GM12878 (cell line): ENCODE data around the gene TTK. TPM values are rescaled to one million over a fixed set of nuclear protein-coding genes. Genes with fewer than 3 reads are reported as not detected.

Experiments
- ATAC-seq: fragments of 200-7000 bp; cut with Tn5 transposase; 3 replicates; pipeline ENCODE4 v1.9.1; 2020; ENCODE audit warnings: mild to moderate bottlenecking, moderate library complexity
- BruUV-seq: library from RNA; stranded (reverse); fragments of 400-500 nt; replicated peaks from 2 replicates; lab custom pipeline; 2021; lab: Mats Ljungman, UMichigan
- CTCF ChIA-PET: fragments of 300-600 bp; sonication (Branson Sonifier 250); formaldehyde crosslinking; extraction: SDS; loops from one replicate; lab custom pipeline; 2021; ENCODE audit warnings: inconsistent platforms; lab: Yijun Ruan, JAX
- POLR2A ChIA-PET: fragments of 350-600 bp; formaldehyde crosslinking; extraction: SDS; loops from one replicate; lab custom pipeline; 2021; ENCODE audit warnings: inconsistent platforms; lab: Charles Lee
- RAD21 ChIA-PET: fragments of 300-600 bp; sonication (Branson Sonifier 250); formaldehyde crosslinking; loops from one replicate; lab custom pipeline; 2023; ENCODE audit warnings: antibody characterized with exemption; ENCODE audit not compliant: unreplicated experiment; lab: Charles Lee
- SMC1A ChIA-PET: fragments of 300-600 bp; sonication (Branson Sonifier 250); formaldehyde crosslinking; loops from one replicate; lab custom pipeline; 2023; ENCODE audit not compliant: unreplicated experiment, uncharacterized antibody; lab: Charles Lee
- DNase-seq: peaks from one replicate; pipeline ENCODE4 v3.0.0-alpha.2; 2011; ENCODE audit warnings: low read depth, low spot score
- FAIRE-seq: peaks from 3 replicates; lab custom pipeline; 2011; peaks lifted over from hg19 to GRCh38; lab: Jason Lieb, UNC
- H2AFZ ChIP-seq: 2 replicates; pipeline ENCODE4 v1.6.0; 2011; ENCODE audit warnings: low read depth, low read length, control low read depth; ENCODE audit not compliant: control insufficient read depth
- H3K27ac ChIP-seq: 2 replicates; pipeline ENCODE4 v1.5.1; 2011; ENCODE audit warnings: control low read depth; ENCODE audit not compliant: control insufficient read depth, insufficient read depth
- H3K27me3 ChIP-seq, 2 experiments: replicated peaks in 1 of 2; 2 replicates each; pipeline versions ENCODE4 v1.6.0 to v1.6.1; 2011; ENCODE audit warnings: low read length in 1 of 2; ENCODE audit not compliant: control insufficient read depth in 2 of 2, insufficient read depth in 2 of 2
- H3K36me3 ChIP-seq, 2 experiments: 2 replicates each; pipeline ENCODE4 v1.5.1; 2011; ENCODE audit warnings: low read length in 1 of 2; ENCODE audit not compliant: control insufficient read depth in 2 of 2, insufficient read depth in 2 of 2
- H3K4me1 ChIP-seq: 2 replicates; pipeline ENCODE4 v1.6.1; 2011; ENCODE audit warnings: mild to moderate bottlenecking, low read length, moderate library complexity, mixed read lengths; ENCODE audit not compliant: control insufficient read depth, insufficient read depth
- H3K4me2 ChIP-seq: 2 replicates; pipeline ENCODE4 v1.6.0; 2011; ENCODE audit warnings: control low read depth; ENCODE audit not compliant: control insufficient read depth, insufficient read depth
- H3K4me3 ChIP-seq: fragments of 200-600 bp; sonication (generic); 2 replicates; pipeline ENCODE4 v1.5.1; 2016
- H3K79me2 ChIP-seq: 2 replicates; pipeline ENCODE4 v1.6.0; 2011; ENCODE audit warnings: low read length; ENCODE audit not compliant: control insufficient read depth, insufficient read depth
- H3K9ac ChIP-seq: 2 replicates; pipeline ENCODE4 v1.8.0; 2011; ENCODE audit warnings: low read length, control low read depth, mixed read lengths; ENCODE audit not compliant: control insufficient read depth, insufficient read depth
- H3K9me3 ChIP-seq: replicated peaks from 3 replicates; pipeline ENCODE4 v1.5.1; 2011; ENCODE audit warnings: mild to moderate bottlenecking, low read length; ENCODE audit not compliant: control insufficient read depth, insufficient read depth
- H4K20me1 ChIP-seq: 2 replicates; pipeline ENCODE4 v1.6.0; 2011; ENCODE audit not compliant: control insufficient read depth, insufficient read depth
- CBFB ChIP-seq: IDR thresholded peaks from 2 replicates; pipeline ENCODE4 v1.6.1; 2016; ENCODE audit warnings: antibody characterized with exemption, low read depth
- CBX3 ChIP-seq: fragments of 200-600 bp; sonication (generic); IDR thresholded peaks from 2 replicates; pipeline ENCODE4 v1.6.1; 2016; ENCODE audit warnings: low read depth, borderline replicate concordance
- CREM ChIP-seq: IDR thresholded peaks from 2 replicates; pipeline ENCODE4 v1.6.1; 2014; ENCODE audit warnings: antibody characterized with exemption, low read depth
- ELK1 ChIP-seq: IDR thresholded peaks from 2 replicates; pipeline ENCODE4 v1.6.1; 2012; ENCODE audit warnings: low read depth, low read length, improper control_type of control experiment
- FOXM1 ChIP-seq: IDR thresholded peaks from 2 replicates; pipeline ENCODE4 v1.6.1; 2012; ENCODE audit warnings: low read depth, mild to moderate bottlenecking, inconsistent platforms, low read length, moderate library complexity
- IRF5 ChIP-seq: fragments of 450-650 bp; IDR thresholded peaks from 2 replicates; pipeline ENCODE4 v1.6.1; 2017; ENCODE audit warnings: borderline replicate concordance
- KAT2A ChIP-seq: conservative IDR thresholded peaks from 2 replicates; pipeline ENCODE4 v1.6.1; 2011; ENCODE audit warnings: low read depth, low read length; ENCODE audit not compliant: control insufficient read depth
- KDM1A ChIP-seq: fragments of 200-600 bp; sonication (generic); IDR thresholded peaks from 2 replicates; pipeline ENCODE4 v1.6.1; 2016; ENCODE audit warnings: borderline replicate concordance
- MAX ChIP-seq: IDR thresholded peaks from 2 replicates; pipeline ENCODE4 v1.6.1; 2012; ENCODE audit warnings: low read depth, low read length, improper control_type of control experiment
- MEF2B ChIP-seq: fragments of 450-650 bp; IDR thresholded peaks from 2 replicates; pipeline ENCODE4 v1.6.1; 2018; ENCODE audit warnings: mild to moderate bottlenecking, moderate library complexity; ENCODE audit not compliant: partially characterized antibody, poor library complexity, severe bottlenecking
- NFIC ChIP-seq: IDR thresholded peaks from 2 replicates; pipeline ENCODE4 v1.6.1; 2012; ENCODE audit warnings: low read depth, mild to moderate bottlenecking, inconsistent platforms, low read length, moderate library complexity
- SREBF1 ChIP-seq: IDR thresholded peaks from 2 replicates; pipeline ENCODE4 v1.6.1; 2012; ENCODE audit warnings: mild to moderate bottlenecking, low read length
- TCF12 ChIP-seq: IDR thresholded peaks from 2 replicates; pipeline ENCODE4 v1.6.1; 2011; ENCODE audit warnings: low read depth, mild to moderate bottlenecking, low read length
- USF2 ChIP-seq: IDR thresholded peaks from 2 replicates; pipeline ENCODE4 v1.6.1; 2011; ENCODE audit warnings: low read depth, low read length, improper control_type of control experiment, borderline replicate concordance
- ZBTB40 ChIP-seq: fragments of 450-650 bp; IDR thresholded peaks from 2 replicates; pipeline ENCODE4 v1.6.1; 2016; ENCODE audit warnings: mild to moderate bottlenecking, moderate library complexity, borderline replicate concordance
- ZNF274 ChIP-seq: IDR thresholded peaks from one replicate; pipeline ENCODE4 v1.8.0; 2011; ENCODE audit not compliant: insufficient read length, insufficient read depth
- WGBS: methylation state at CpG from one replicate; pipeline ENCODE4 v1.1.6; 2016; ENCODE audit warnings: low lambda C conversion rate; ENCODE audit not compliant: insufficient replicate concordance, insufficient coverage; ENCODE audit errors: missing lambda C conversion rate; 5-methylcytosine and 5-hydroxymethylcytosine counted together
- in situ Hi-C: fragments of 300-500 bp; cut with MboI; formaldehyde crosslinking; loops from 9 replicates; pipeline ENCODE4 v1.14.3; 2018; ENCODE audit warnings: mixed read lengths
- intact Hi-C: fragments of 100-400 bp; cut with micrococcal nuclease; formaldehyde crosslinking; loops from one replicate; pipeline ENCODE4 v1.14.2; 2022; ENCODE audit not compliant: unreplicated experiment
- polyA plus RNA-seq, 11 experiments: library from polyadenylated mRNA; depleted of rRNA in 4 of 11; unstranded in 6 of 11; stranded (reverse) in 5 of 11; fragments of >200 nt; fragmentation: Nextera tagmentation in 4 of 11; fragmentation: Illumina TruSeq in 1 of 11; extraction: Ambion mirVana in 4 of 11; extraction: Trizol in 1 of 11; gene quantifications; 1 replicate in 1 of 11; 2 replicates in 10 of 11; pipeline versions ENCODE4 v1.2.1 to v1.2.3, GENCODE V29; 2011 to 2016; ENCODE audit warnings: inconsistent platforms in 2 of 11, missing spikeins in 2 of 11, low read depth in 1 of 11
- total RNA-seq, 4 experiments: library from RNA; depleted of rRNA in 3 of 4; stranded (reverse); fragments of >200 nt in 3 of 4; fragmentation: Illumina TruSeq in 1 of 4; extraction: Trizol in 1 of 4; gene quantifications; 2 replicates each; pipeline versions ENCODE4 v1.2.1 to v1.2.3, GENCODE V29; 2013 to 2021

The TTK gene
- total and polyA plus RNA-seq, 10 of the 15 experiments (the other 5 are each of a cell fraction or from before 2014, with no cell fraction given) = 23.8 to 52.4 (median 36.0) TPM

GRCh38 chr6:80022803-80023202 lies 18.4 kb downstream of the TTK start (continued):
- TF ChIP-seq MAX (no peak), MEF2B (no peak)
- TF ChIP-seq, all 136 proteins: peak for 0

GRCh38 chr6:80028589-80028988 lies 24.1 kb downstream of the TTK start:
- intact Hi-C loops = no loop called here
- Histone ChIP-seq H3K27me3 (no peaks in the 10 kb centered on the region), H3K4me3 (no peak overlapping the region), H3K27ac (no peak overlapping the region), H3K4me2 (no peak overlapping the region), H3K36me3 (peaks cover 0 to 8% of the 10 kb centered on the region in 2 experiments; a peak in 3 of 4 replicates), H4K20me1 (no peaks in the 10 kb centered on the region), H3K79me2 (no peaks in the 10 kb centered on the region), H3K4me1 (peaks cover 5% of the 10 kb centered on the region), H3K9me3 (no peaks in the 10 kb centered on the region; the same call in 2 of the 3 replicates), H2AFZ (no peak overlapping the region), H3K9ac (no peak overlapping the region)
- ChIA-PET RAD21 (no interaction called here), POLR2A (interaction anchor here (1.1 kb wide), 1 partner anchor 8 kb away, joined by 4 read pairs; no protein-coding TSS in a partner anchor), CTCF (interaction anchor here (1.0 to 1.5 kb wide), 2 partner anchors 20 to 82 kb away, joined by 3 to 4 read pairs; no protein-coding TSS in a partner anchor), SMC1A (interaction anchor here (1.2 to 2.3 kb wide), 7 partner anchors 8 to 159 kb away, joined by 3 to 19 read pairs (median 5); partner anchors contain the start of gene TTK)
- ATAC-seq (no peak), DNase-seq (no peak), FAIRE-seq (no peak)
- WGBS = 84% methylated on average over 3 of the region's 3 CpGs
- in situ Hi-C loops = no loop called here
- BruUV-seq = no TSS peak
- no peak for TF ChIP-seq NFIC
- TF ChIP-seq CBFB = no peak
- no peak for TF ChIP-seq CREM
- TF ChIP-seq ELK1 = no peak
- TF ChIP-seq IRF5 = no peak
- TF ChIP-seq KAT2A = no peak
- TF ChIP-seq ZBTB40 = no peak
- no peak for TF ChIP-seq USF2
- no peak for TF ChIP-seq CBX3
- TF ChIP-seq TCF12 = no peak
- TF ChIP-seq SREBF1 = no peak
- TF ChIP-seq ZNF274 = no peak
- no peak for TF ChIP-seq FOXM1
- TF ChIP-seq KDM1A = no peak
